HG02763 (cell line): Measurements from ENCODE around the gene BATF3.
A peak's percentile ranks its signal among the peaks of the same experiment; 100 is the strongest.

Experiments
- ATAC-seq: cut with Tn5 transposase; IDR thresholded peaks from one replicate; pipeline ENCODE4 v1.9.1; 2021; ENCODE audit warnings: mild to moderate bottlenecking, moderate library complexity; ENCODE audit not compliant: unreplicated experiment

The BATF3 gene

GRCh38 chr1:212710566-212710965 is 10.9 kb upstream of the BATF3 start:
- ATAC-seq, result no peak

GRCh38 chr1:212703991-212704564 is 4.4 kb upstream of the BATF3 start:
- no peak for ATAC-seq

DNA sequence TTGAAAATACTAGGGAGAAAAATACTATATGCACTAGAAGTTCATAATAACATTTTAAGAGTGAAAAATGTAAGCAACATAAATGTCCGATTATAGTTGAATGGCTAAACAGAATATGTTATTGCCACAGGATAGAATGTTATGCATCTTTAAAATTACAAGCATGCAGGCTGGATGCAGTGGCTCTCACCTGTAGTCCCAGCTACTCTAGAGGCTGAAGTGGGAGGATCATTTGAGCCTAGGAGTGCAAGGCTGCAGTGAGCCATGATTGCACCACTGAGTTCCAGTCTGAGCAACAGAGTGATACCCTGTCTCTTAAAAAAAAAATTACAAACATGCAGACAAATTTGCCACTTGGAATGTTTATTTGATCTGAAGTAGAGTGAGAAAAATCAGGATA is 3.0 kb upstream of the BATF3 start:
- no peak for ATAC-seq

DNA sequence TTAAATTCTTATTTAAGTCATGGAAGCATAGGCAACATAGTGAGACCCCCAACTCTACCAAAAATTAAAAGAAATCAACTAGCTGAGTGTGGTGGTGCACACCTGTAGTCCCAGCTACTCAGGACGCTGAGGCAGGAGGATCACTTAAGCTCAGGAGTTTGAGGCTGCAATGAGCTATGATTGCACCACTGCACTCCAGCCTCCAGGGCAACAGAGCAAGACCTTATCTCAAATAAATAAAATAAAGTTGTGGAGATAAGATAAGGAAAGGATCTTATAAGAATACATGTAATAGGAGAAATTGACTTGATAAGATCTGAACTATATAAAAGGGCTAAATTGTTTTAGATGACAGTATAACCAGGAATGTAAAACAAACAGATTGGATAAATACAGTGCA is 2.3 kb upstream of the BATF3 start:
- no peak for ATAC-seq

DNA sequence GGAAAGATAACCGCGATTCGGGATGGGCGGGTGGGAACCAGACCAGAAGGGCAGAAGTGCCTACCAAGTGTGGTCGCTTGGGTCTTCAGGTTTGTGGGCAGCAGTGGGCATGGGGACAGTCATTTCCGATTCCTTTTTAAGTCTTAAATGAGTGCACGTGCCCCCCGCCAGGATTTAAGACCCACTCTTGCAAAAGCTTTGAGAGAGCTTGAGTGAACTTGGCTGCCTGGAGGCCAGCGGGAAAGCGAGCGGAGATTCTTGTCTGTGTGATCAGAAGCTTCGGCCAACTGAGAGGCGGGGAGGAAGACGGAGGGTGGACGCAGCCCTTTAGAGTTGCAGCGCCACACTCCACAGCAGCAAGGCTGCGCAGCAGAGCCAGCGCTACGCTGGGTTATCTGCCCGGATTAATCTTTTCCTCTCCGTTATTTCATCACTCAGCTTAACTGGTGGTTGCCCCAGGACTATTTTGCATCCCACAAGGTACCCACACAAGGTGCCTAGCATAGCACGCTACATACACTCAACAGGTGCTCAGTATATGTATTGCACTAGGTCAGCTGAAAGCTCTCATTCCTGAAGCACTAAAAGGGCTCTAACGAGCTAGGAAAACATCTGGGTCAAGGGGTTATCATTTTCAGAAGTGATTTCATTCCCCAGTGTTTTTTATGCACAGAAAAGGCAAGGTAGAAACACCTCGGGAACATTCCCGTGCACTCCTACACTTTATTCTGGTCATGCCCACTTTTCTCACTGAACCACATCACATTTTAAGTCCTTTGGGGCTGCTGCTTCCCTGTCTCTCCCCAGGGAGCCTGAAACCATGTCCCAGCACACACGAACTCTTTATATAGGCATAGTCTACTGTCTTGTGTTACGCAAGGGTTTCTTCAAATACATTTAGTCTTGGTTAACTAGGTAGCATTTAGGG is 1.5 kb upstream of the BATF3 start:
- ATAC-seq, result no peak

- ATAC-seq, result no peak
Measured at GRCh38 chr1:212700223-212700891, 717 bp upstream of the BATF3 start.

- ATAC-seq, result peak; percentile 43
Measured at GRCh38 chr1:212699104-212699624, 476 bp downstream of the BATF3 start.

DNA sequence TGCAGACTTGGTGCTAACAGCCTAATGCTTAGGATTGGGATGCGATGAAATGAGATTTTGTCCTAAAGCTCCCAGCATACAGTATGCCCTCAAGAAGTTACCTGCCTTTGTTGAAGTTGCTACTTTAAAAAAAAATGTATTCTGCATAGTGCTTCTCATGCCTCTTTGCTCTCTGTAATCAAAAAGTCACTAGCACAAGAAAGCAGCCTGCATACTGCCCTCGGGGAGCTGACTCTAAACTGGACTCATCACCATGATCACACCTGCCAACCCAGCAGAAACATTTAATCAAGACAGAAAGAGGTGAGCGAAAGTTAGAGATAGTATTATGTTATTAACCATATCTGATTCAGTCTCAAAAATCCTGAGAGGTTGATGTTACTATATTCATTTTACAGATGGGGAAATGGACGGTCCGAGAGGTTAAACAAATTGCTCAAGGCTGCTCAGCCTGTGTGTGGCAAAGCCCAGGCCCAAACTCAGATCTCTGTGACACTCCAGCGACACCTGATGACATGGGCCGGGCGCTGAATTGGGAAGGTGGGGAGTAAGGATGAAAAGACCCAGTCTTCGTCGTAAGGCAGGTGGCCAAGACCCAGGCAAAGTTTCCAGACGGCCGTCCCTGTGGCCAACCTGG is 1.1 kb downstream of the BATF3 start:
- peak; percentile 2 for ATAC-seq

DNA sequence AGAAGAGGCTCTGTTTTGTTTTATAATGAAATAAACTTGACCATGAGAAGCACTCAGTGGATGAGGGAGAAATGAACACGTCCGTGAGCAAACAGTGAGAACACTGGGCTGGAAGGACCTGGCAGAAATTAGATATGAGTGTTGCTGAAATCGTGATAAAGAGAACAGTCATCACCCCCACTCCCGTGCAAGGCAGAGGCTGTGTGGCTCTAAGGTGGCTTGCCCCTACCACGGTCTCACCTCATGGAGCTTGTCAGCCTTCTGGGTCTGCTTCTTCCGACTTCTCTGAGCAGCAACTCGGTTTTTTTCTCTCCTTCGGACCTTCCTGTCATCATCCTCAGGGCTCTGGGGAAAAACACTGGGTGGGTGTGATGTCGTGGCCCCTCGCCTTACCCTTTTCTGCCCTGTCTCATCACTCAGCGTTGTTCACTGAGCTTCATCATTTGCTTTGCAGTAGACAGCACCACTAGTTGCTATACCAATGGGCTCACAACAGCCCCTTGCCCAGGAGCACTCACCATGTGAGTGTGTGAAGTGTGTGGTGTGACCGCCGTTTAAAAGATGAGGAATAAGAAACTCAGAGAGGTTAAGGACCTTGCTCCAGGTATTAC is 2.8 kb downstream of the BATF3 start:
- ATAC-seq, result no peak

DNA sequence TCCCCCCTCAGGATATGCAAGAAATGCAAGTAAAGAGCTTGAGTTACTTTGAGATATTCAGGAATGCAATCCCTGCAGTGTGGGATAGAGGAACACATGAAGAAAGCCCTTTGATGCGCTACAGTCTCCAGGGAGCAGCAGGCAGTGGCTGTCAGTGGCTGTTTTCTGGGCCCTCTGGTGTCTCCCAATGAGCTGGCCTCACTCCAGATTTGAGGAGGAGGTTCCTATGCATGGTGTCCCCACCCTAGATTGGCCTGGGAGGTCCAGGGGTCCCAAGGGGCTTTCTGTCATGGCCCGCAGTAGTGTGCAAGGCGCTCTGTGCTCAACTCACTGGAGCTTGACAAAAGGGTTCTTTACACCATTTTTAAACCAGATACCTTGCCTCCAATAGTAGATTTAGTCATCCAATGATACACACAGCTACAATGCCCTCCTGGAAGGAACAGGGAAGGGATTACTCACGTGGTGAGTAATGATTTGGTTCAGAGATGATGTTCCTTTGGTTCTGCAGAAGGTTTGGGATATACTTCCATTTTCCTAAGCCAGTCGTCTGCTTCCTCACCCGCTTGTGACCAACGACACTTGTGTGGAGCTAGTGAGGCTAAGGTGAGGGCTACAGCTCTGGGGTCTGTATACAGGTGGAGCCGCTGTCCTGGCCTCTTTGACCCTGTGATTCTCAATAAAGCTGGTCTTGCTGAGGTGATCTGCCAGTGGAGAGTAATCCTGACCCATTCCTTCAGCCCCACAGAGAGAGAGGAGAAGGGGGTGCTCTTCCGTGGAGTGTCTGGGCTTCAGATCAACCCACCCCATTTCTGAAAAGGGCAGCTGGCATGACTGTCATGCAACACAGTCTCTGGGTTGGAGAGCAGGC is 6.6 kb downstream of the BATF3 start:
- ATAC-seq, result no peak

GRCh38 chr1:212691561-212692071 is 8.0 kb downstream of the BATF3 start:
- no peak for ATAC-seq

DNA sequence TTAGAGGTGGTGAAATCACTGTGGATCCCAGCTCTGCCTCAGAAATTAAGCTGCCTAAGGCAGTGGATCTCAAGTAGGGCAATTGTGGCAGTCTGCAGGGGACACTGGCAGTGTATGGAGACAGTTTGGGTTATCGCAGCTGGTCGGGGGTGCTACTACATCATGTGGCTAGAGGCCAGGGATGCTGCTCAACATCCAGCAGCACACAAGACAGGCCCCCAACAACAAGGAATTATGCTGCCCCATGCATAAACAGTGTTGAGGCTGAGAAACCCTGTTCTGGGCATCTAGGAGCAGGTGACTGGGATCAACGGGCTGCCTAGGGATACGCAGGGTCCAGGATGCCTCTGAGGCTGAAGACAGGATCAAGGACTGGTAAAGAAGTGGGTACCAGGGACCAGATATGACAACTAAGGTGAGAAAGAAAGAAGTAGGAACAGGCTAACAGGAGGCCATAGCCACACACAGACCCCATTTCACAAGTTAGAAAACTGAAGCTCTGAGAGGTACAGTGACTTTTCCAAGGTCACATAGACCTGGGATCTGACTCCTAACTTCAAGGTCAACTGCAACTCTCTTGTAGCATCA is 8.7 kb downstream of the BATF3 start:
- ATAC-seq, result no peak

DNA sequence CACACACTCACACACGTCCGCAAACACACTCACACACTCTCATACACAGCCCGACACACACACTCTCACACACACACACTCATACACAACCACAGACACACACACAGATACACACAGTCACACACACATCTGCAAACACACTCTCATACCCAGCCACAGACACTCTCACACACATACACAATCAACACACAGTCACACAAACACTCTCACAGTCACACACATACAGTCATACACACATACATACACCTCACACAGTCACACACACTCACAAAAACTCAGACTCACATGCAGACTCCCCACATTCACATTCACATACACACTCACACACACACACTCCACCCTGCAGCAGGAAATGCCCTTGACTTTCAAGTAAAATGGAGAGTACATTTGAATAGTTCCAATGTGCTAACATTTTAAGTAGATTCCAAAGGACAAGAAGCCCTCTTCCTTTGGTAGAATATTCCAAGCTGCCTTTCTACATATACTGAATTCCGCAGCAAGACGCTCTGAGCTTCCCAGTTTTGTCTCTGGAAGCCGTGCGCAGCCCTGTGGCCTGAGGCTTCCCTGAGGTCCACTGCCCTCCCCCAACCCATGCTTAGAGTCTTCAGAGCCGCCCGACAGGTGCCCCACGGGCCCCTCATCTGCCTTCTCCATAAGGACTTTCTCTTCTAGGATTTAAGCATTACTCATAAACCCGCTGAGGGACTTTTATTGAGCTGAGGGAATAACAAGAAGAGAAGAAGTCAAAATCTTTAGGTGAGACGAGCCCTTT is 9.7 kb downstream of the BATF3 start:
- ATAC-seq, result no peak

- ATAC-seq, result no peak
Measured at GRCh38 chr1:212689196-212689725, 10.4 kb downstream of the BATF3 start.

DNA sequence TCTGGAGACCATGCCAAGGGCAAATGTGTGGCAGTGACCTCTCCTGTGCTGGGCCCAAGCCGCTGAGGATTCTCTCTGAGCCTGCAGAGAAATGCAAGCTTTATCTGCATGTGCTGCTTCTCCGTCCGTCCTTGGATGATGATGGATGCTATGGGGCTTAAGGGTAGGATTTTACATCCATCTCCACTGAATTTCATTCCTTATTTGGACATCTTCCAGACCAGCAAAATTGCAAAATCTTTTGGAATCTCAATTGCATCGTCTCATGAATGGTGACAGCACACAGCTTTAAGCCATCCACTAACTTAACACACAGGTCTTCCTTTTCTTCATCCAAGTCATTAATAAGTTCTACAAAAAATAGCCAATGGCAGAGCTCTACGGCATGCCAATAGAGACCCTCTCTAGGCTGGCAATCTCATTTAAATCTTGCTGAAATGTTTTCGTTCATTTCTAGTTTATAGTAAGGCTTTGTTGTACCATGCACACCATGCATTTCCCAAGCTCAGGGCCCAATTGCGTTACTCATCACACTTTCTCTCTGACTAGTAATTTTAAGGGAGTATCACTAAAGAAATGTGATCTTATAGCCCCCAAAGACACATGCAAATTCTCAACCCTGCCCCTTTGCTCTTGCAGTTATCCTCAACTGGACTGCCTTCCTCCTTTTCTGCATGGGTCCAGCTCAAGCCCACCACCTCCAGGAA is 11.1 kb downstream of the BATF3 start:
- no peak for ATAC-seq

GRCh38 chr1:212687811-212688210 is 11.8 kb downstream of the BATF3 start:
- ATAC-seq, result no peak

DNA sequence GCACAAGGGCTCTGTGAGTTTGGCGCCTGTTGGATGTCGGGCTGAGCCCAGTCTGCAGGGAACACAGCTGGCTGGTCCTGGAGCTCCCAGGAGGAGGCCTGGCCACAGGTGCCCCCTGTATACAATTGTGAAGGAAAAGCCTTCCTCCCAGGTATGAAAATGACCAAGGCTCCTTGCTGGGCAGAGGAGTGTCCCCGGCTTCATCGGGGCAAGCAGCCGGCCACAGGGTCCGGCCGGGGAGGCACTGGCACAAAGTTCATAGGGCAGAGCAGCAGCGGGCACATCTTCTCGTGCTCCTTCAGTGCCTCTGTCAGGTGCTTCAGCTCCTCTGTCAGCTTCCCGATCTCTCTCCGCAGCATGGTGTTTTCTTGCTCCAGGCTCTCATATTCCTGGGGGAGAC is 13.0 kb downstream of the BATF3 start:
- ATAC-seq, result no peak

DNA sequence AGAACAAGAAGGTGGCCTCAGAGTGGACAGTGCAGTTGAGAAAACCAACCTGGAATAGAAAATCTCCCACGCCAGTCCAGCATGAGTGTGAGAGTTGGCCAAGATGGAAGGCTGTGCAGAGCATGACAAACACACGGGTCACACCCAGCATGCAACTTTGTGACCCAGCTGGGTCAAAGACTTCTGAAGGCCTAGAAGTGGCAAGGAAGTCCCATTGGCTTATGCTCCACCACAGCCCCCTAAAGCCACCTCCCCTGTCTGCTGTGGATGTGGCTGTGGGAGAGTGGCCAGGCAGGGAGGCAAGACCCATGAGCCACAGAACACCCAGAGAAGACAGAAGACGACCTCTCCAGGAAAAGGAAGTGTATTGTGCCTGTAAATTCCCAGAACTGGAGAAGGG is 13.6 kb downstream of the BATF3 start:
- no peak for ATAC-seq
